GM20000 (cell line): Measurements from ENCODE around the gene HOMER2.

Experiments used
- DNase-seq: peaks from one replicate; pipeline ENCODE4 v3.0.0; 2012; ENCODE audit warnings: low spot score
- TF ChIP-seq, protein P1 (sequence below): IDR thresholded peaks from 2 replicates; pipeline ENCODE4 v1.5.1; 2012; ENCODE audit warnings: mild to moderate bottlenecking, control low read depth; ENCODE audit errors: extremely low read depth, missing control alignments

Gene HOMER2

DNA sequence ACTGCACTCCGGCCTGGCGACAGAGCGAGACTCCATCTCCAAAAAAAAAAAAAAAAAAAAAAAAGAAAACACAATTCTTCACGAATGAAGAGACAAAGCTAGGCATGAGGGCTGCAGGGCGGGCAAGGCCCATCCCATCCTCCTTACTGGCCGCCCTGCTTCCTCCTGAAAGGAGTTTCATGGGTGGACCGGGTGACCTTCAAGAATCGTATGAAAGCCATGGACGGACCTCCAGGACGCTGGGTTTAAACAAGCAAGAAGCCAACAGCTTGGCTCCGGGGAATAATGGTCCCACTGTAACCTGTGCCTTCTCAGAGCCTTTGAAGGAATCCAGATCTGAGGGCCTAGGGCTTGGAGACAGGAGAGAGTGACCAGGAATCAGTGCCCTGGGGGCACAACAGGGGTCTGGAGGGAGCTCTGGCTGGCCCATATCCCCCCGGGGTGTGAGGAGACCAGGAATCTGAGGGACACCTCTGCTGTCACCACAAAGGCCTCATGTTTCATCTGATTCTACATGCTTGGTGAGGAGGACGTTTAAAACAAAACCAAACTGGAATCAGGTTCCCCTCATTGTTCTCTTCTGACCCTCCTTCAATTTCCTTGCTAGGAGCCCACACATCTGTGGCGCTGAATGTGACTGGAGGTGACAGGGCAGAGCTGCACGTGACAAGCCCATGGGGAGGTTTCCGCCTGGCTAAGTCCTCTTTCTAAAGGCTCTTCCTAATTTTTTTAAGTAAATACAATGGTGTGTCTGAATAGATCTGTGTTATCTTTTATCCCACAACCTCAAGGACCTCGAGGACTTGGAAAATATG is 97.0 kb downstream of the HOMER2 start:
- DNase-seq: no peak
- TF ChIP-seq, protein P1, sequence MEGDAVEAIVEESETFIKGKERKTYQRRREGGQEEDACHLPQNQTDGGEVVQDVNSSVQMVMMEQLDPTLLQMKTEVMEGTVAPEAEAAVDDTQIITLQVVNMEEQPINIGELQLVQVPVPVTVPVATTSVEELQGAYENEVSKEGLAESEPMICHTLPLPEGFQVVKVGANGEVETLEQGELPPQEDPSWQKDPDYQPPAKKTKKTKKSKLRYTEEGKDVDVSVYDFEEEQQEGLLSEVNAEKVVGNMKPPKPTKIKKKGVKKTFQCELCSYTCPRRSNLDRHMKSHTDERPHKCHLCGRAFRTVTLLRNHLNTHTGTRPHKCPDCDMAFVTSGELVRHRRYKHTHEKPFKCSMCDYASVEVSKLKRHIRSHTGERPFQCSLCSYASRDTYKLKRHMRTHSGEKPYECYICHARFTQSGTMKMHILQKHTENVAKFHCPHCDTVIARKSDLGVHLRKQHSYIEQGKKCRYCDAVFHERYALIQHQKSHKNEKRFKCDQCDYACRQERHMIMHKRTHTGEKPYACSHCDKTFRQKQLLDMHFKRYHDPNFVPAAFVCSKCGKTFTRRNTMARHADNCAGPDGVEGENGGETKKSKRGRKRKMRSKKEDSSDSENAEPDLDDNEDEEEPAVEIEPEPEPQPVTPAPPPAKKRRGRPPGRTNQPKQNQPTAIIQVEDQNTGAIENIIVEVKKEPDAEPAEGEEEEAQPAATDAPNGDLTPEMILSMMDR: no peak

DNA sequence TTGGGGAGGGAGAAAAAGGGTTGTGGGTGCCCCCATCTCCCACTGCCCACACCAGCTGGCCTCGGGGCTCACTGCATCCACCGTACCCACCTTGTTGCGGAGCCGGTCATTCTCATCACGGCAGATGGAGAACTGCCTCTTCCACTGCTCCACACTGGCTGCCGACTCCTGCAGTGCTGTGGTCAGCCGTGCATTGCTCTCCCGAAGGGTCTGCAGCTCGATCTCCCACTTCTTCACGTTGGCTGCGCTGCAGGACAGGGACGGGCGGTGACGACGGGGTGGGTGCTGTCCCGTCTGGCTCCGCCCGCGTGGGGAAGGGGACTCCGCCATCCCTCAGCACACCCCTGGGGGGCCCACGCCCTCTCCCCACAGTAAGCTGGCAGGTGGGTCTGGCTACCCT is 98.0 kb downstream of the HOMER2 start:
- TF ChIP-seq, protein P1: no peak
- no peak for DNase-seq

DNA sequence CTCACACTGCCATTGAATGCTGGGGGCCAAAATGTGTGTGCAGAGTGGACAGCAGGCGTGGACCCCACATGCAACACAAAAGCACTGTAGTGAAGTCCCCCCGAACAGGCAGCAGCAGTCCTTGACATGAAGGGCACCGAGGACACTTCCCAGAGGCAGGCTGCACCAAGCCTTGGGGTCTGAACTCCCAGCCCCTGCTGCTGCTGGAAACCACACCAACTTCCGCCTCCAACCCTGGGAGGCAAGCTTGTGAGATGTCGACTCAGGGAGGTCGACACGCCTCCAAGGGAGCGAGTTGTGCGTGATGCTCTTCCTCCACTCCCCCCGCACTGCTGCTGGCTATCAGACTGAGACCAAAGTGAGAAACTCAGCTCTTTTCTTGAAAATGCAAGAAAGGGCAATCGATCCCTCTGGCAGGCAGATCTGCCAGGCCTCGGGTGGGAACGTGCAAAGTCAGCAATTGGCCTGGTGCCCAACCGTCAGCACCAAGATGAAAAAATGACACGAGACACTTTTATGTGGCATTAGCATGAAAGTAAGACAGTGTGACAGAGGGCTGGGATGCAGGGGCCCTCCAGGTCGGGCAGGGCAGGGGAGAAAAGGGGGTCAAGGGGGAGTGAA is 99.5 kb downstream of the HOMER2 start:
- TF ChIP-seq, protein P1: no peak
- DNase-seq: no peak

DNA sequence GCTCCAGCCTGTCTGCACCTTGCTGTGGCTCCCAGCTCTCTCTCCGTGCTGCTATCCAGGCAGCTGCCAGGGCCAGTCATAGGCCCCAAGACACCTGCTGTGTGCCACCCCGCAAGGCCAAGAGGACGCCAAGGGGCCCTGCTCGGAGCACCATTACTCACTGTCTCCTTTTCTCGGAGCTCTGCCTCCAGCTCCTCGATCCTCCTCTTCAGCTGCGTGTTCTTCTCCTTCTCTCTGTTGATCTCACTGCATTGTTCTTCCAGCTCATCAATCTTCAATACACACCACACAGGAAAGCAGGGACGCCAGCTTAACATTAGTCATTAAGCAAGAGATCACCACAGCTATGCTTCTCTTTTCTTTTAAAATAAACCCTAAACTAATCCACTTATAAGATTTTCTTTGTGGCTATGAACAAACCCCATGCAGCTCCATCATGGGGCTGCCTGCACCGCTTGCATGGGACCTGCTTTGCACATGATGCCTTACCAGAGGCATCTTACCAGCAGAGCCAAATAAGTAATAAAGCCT is 100.5 kb downstream of the HOMER2 start:
- TF ChIP-seq, protein P1: no peak
- DNase-seq: no peak

DNA sequence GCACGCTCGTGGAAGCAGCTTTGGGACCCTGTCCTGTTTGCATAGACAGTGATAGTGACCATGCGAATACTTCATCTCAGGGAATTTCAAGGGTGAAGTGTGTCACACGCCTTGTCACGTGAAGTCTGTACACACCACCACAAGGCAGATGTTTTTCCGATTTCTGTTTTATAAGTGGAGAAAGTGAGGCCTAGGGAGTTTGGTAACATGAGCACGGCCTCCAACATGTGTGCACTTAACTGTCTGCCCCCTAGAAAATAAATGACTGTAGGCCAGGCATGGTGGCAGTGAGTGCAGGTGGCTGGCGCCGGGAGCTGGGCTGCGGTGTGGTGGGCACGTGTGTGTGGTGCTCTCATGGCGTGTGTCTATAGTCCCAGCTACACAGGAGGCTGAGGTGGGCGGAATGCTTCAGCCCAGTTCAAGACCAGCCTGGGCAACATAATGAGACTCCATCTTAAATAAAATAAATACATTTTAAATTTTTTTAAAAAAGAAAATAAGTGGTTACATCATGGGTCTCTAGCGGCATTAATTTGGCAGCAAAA is 101.1 kb downstream of the HOMER2 start:
- TF ChIP-seq, protein P1: no peak
- no peak for DNase-seq

DNA sequence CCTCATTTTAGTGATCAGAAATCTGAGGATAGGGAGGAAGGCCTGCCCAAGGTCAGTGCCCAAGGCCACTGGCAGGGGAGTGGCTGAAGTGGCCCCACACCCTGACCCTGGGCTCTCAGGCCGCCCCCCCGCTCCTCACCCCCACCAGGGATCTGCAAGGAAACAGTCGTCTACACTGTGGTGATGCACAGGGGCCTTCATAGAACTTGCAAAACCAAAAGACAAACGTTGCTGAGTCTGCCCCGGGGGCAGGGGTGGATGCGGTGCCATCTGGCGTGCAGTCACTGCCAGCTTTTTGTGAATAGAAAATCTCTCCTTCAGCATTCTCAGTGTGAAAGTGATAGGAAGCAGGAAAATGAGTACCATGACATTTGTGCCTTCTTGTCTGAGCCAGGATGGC is 101.8 kb downstream of the HOMER2 start:
- no peak for DNase-seq
- TF ChIP-seq, protein P1: no peak
